AG09309 (cell line): ENCODE data around the gene HTR2B.
"Not testable (repeated sequence)": the region's sequence is repeated elsewhere in the genome, so short reads cannot be mapped to it uniquely, and the experiment has no call there.

ENCODE experiments used
- DNase-seq: peaks from one replicate; pipeline ENCODE4 v3.0.0-alpha.2; 2010; ENCODE audit warnings: low read depth
- H3K4me3 ChIP-seq: 2 replicates; pipeline ENCODE4 v1.5.1; 2011; ENCODE audit warnings: mild to moderate bottlenecking, low read depth, low read length, moderate library complexity; ENCODE audit not compliant: control insufficient read depth
- CTCF ChIP-seq: IDR thresholded peaks from 2 replicates; pipeline ENCODE4 v1.5.1; 2011; ENCODE audit warnings: mild to moderate bottlenecking, low read depth, low read length, inconsistent platforms; ENCODE audit not compliant: insufficient read depth, control insufficient read depth; ENCODE audit errors: missing control alignments

The HTR2B gene

GRCh38 chr2:231069379-231070054, 55.3 kb downstream of the HTR2B start:
- H3K4me3 ChIP-seq = no peak overlapping the region
- TF ChIP-seq CTCF = no peak
- peak; percentile 17 for DNase-seq

DNA sequence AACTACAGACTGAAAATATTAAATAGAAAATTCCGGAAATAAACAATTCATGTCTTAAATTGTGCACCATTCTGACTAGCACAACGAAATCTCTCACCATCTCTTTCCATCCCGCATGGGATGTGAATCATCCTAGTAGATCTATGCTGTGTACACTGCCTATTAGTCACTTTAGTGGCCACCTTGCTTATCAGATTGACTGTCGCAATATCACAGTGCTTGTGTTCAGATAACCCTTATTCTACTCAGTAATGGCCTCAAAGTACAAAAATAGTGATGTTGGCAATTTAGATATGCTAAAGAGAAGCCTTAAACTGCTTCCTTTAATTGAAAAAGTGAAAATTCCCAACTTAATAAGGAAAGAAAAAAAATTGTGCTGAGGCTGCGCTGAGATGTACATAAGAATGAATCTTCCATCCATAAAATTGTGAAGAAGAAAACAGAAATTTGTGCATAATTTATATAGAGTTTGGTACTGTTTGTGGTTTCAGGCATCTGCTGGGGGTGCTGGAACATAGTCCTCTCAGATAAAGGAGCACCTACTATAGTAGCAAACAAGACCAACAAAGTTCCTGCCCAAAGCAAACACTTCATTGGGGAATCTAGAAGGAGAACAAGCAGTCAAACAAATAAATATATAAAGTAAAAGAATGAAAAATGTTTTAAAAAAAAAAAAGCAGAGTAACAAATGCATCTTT, 56.2 kb downstream of the HTR2B start:
- no peak for TF ChIP-seq CTCF
- H3K4me3 ChIP-seq = no peak overlapping the region
- DNase-seq = no peak

DNA sequence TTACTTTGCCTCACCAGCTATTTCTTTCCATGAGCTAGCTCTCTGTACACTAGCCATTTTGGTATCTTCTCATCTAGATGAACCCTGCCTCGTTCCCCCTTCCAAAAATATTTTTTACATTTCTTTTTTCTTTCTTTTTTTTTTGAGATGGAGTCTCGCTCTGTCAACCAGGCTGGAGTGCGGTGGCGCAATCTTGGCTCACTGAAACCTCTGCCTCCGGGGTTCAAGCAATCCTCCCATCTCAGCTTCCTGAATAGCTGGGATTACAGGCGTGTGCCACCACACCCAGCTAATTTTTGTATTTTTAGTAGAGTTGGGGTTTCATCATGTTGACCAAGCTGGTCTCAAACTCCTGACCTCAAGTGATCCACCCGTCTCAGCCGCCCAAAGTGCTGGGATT, 57.3 kb downstream of the HTR2B start:
- not testable (repeated sequence) for H3K4me3 ChIP-seq, DNase-seq

DNA sequence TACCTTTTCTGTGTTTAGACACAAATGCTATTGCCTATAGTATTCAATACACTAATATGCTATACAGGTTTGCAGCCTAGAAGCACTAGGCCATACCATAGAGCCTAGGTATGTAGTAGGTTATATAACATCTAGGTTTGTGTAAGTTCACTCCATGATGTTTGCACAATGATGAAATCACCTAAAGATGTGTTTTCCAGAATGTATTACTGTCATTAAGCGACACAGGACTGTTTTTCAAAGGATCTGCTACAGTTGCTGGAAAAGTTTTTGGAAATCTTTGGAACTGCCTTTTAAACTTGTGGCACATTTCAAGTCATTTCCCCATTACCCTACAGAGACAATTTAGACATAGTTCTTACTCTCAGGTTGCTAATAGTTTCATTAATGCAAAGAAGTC, 58.9 kb downstream of the HTR2B start:
- no peak for DNase-seq
- no peak for TF ChIP-seq CTCF

GRCh38 chr2:231063347-231063746, 61.5 kb downstream of the HTR2B start:
- no peak for TF ChIP-seq CTCF
- no peak overlapping the region for H3K4me3 ChIP-seq
- DNase-seq = no peak

More for the DNA sequence above, 58.9 kb downstream of the HTR2B start:
- H3K4me3 ChIP-seq = no peak overlapping the region

DNA sequence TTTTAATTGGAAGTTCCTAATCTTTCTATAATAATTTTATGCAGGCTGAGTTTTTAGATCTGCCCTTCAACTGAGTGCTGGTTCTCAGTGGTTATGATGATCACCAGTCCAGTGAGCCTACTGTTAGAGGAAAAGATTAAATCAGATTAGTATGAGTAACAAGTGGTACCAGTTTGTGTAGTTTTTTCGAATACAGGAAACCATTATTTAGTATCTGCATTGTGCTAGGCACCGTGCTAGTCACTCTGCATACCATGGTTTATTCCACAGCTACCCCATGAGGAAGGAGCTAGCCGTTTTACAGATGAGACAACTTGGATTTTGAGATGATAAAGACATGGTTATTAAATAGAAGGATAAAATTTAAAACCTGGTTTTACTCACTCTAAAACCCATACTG, 62.1 kb downstream of the HTR2B start:
- no peak overlapping the region for H3K4me3 ChIP-seq
- no peak for TF ChIP-seq CTCF
- DNase-seq = no peak

GRCh38 chr2:231059756-231060155, 65.1 kb downstream of the HTR2B start:
- DNase-seq = no peak
- no peak for TF ChIP-seq CTCF
- no peak overlapping the region for H3K4me3 ChIP-seq
